K562 (cell line): Measurements from ENCODE around the gene ROPN1L.

ENCODE experiments used
- CSDE1 ChIP-seq, 2 experiments: fragments of 450-650 bp; IDR thresholded peaks; 2 replicates each; pipeline ENCODE4 v1.6.1; 2016; ENCODE audit warnings: mild to moderate bottlenecking in 1 of 2
- JUNB ChIP-seq: fragments of 450-650 bp; formaldehyde crosslinking; conservative IDR thresholded peaks from 2 replicates; pipeline ENCODE4 v1.4.0; 2020; ENCODE audit warnings: mild to moderate bottlenecking
- SP2 ChIP-seq: IDR thresholded peaks from 2 replicates; pipeline ENCODE4 v1.6.1; 2011; ENCODE audit warnings: mild to moderate bottlenecking, low read depth, low read length, moderate library complexity; ENCODE audit not compliant: poor library complexity, severe bottlenecking; ENCODE audit errors: extremely low read depth
- TARDBP ChIP-seq: fragments of 450-650 bp; IDR thresholded peaks from 2 replicates; pipeline ENCODE4 v1.6.1; 2016
- TF ChIP-seq, protein P1 (sequence below), 3 experiments: IDR thresholded peaks in 2 of 3; conservative IDR thresholded peaks in 1 of 3; 2 replicates each; pipeline ENCODE4 v1.5.1; 2011 to 2012; ENCODE audit warnings: low read length in 3 of 3, mild to moderate bottlenecking in 3 of 3, control low read depth in 2 of 3, improper control_type of control experiment in 1 of 3, inconsistent platforms in 1 of 3, low read depth in 1 of 3, mixed read lengths in 1 of 3, moderate library complexity in 1 of 3; ENCODE audit not compliant: insufficient read depth in 2 of 3

DNA sequence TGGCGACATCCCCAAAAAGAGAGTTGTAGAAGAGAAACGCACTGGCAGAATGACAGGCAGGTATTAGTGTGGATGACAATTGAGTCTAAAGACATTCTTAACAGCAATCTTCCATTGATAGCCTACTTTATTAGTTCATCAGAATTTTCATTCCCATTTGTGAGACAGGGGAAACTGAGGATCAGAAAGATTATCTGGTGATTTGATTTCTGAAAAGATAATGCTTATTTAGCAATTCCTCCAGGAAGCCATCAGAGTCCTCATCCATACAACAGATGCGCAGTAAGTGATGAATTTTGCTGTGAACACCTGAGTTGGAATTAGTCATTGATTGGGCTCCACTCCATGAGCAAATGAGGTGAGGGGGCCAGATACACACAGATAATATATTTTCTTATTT is 64.9 kb downstream of the ROPN1L start:
- TF ChIP-seq, protein P1, sequence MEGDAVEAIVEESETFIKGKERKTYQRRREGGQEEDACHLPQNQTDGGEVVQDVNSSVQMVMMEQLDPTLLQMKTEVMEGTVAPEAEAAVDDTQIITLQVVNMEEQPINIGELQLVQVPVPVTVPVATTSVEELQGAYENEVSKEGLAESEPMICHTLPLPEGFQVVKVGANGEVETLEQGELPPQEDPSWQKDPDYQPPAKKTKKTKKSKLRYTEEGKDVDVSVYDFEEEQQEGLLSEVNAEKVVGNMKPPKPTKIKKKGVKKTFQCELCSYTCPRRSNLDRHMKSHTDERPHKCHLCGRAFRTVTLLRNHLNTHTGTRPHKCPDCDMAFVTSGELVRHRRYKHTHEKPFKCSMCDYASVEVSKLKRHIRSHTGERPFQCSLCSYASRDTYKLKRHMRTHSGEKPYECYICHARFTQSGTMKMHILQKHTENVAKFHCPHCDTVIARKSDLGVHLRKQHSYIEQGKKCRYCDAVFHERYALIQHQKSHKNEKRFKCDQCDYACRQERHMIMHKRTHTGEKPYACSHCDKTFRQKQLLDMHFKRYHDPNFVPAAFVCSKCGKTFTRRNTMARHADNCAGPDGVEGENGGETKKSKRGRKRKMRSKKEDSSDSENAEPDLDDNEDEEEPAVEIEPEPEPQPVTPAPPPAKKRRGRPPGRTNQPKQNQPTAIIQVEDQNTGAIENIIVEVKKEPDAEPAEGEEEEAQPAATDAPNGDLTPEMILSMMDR (IDR thresholded peaks at IDR 0.05 in 2 of 3, conservative IDR thresholded peaks at IDR 0.05 in 1 of 3; ENCODE audit: insufficient read depth in 2 of 3, low read depth in 1 of 3, low read length in 3 of 3) = no peak
- TF ChIP-seq TARDBP = no peak
- TF ChIP-seq CSDE1 (IDR thresholded peaks at IDR 0.05) = no peak
- TF ChIP-seq SP2 = no peak
- TF ChIP-seq JUNB (CRISPR knock-in tag) = no peak
